K562 (cell line): ENCODE data around the gene GAB4. TPM values are rescaled to one million over a fixed set of nuclear protein-coding genes. Genes with fewer than 3 reads are reported as not detected.

Experiments used
- ATAC-seq: fragments of 200-7000 bp; cut with Tn5 transposase; 3 replicates; pipeline ENCODE4 v1.9.1; 2020; ENCODE audit warnings: moderate library complexity
- BruUV-seq: library from RNA; stranded (reverse); fragments of 400-500 nt; replicated peaks from 2 replicates; lab custom pipeline; 2021; lab: Mats Ljungman, UMichigan
- CTCF ChIA-PET: fragments of 300-600 bp; formaldehyde crosslinking; extraction: SDS; loops from one replicate; lab custom pipeline; 2021; ENCODE audit warnings: low intra/inter-chr PET ratio; lab: Yijun Ruan, JAX
- POLR2A ChIA-PET: fragments of 300-600, 350-650 bp; sonication (Branson Sonifier 250); formaldehyde crosslinking; extraction: SDS; loops from one replicate; lab custom pipeline; 2021; ENCODE audit warnings: antibody characterized with exemption, inconsistent platforms; lab: Yijun Ruan, JAX
- DNase-seq, 4 experiments: peaks; one replicate each; pipeline versions ENCODE4 v3.0.0 to v3.0.0-alpha.2; 2011 to 2018; ENCODE audit warnings: low spot score in 3 of 4, mixed read lengths in 3 of 4; ENCODE audit errors: extremely low read depth in 1 of 4
- FAIRE-seq: peaks from 2 replicates; lab custom pipeline; 2011; peaks lifted over from hg19 to GRCh38; lab: Jason Lieb, UNC
- H2AFZ ChIP-seq: 2 replicates; pipeline ENCODE4 v1.6.0; 2011; ENCODE audit warnings: low read depth, low read length, control low read depth, inconsistent platforms
- H3K27ac ChIP-seq: fragments of 200-600 bp; 3 replicates; pipeline ENCODE4 v1.8.0; 2011; ENCODE audit warnings: low read depth, mild to moderate bottlenecking, control low read depth, inconsistent platforms, low read length, moderate library complexity, mixed read lengths; ENCODE audit errors: extremely low read depth
- H3K27me3 ChIP-seq, 2 experiments: fragments of 300-600 bp in 1 of 2; 2 replicates in 1 of 2; 3 replicates in 1 of 2; pipeline versions ENCODE4 v1.6.0 to v1.8.0; 2011; ENCODE audit warnings: inconsistent platforms in 2 of 2, low read length in 2 of 2, mild to moderate bottlenecking in 1 of 2, mixed read lengths in 1 of 2, moderate library complexity in 1 of 2; ENCODE audit not compliant: control insufficient read depth in 2 of 2, insufficient read depth in 2 of 2
- H3K36me3 ChIP-seq: fragments of 300-600 bp; 3 replicates; pipeline ENCODE4 v1.8.0; 2011; ENCODE audit warnings: mild to moderate bottlenecking, low read length, inconsistent platforms; ENCODE audit not compliant: control insufficient read depth, insufficient read depth
- H3K4me1 ChIP-seq, 2 experiments: fragments of 200-600 bp in 1 of 2; replicated peaks in 1 of 2; 2 replicates in 1 of 2; 3 replicates in 1 of 2; pipeline versions ENCODE4 v1.5.1 to v1.8.0; 2011; ENCODE audit warnings: inconsistent platforms in 2 of 2, low read length in 2 of 2, mild to moderate bottlenecking in 1 of 2, mixed read lengths in 1 of 2, moderate library complexity in 1 of 2; ENCODE audit not compliant: control insufficient read depth in 2 of 2, insufficient read depth in 2 of 2
- H3K4me2 ChIP-seq: 2 replicates; pipeline ENCODE4 v1.6.1; 2011; ENCODE audit warnings: low read length, control low read depth, inconsistent platforms, mixed read lengths; ENCODE audit not compliant: insufficient read depth
- H3K4me3 ChIP-seq: fragments of 200-600 bp; sonication (generic), shearing (Covaris generic); 2 replicates; pipeline ENCODE4 v1.5.1; 2016; ENCODE audit warnings: control low read depth, inconsistent platforms
- H3K79me2 ChIP-seq: fragments of 200-600 bp; 3 replicates; pipeline ENCODE4 v1.8.0; 2011; ENCODE audit warnings: low read length, inconsistent platforms; ENCODE audit not compliant: control insufficient read depth, insufficient read depth
- H3K9ac ChIP-seq, 2 experiments: 2 replicates each; pipeline versions ENCODE4 v1.6.0 to v1.6.1; 2011; ENCODE audit warnings: low read depth in 2 of 2, low read length in 2 of 2, control low read depth in 1 of 2, inconsistent platforms in 1 of 2, mild to moderate bottlenecking in 1 of 2, mixed read lengths in 1 of 2; ENCODE audit not compliant: insufficient read depth in 1 of 2
- H3K9me1 ChIP-seq: one replicate; pipeline ENCODE4 v1.6.0; 2011; ENCODE audit warnings: inconsistent platforms, mild to moderate bottlenecking, low read length, moderate library complexity; ENCODE audit not compliant: control insufficient read depth, insufficient read depth
- H3K9me3 ChIP-seq: replicated peaks from 2 replicates; pipeline ENCODE4 v1.5.1; 2011; ENCODE audit warnings: low read depth, low read length, inconsistent platforms; ENCODE audit not compliant: control insufficient read depth, insufficient read depth
- H4K20me1 ChIP-seq: replicated peaks from 2 replicates; pipeline ENCODE4 v1.6.1; 2011; ENCODE audit warnings: low read length, inconsistent platforms, mixed read lengths; ENCODE audit not compliant: control insufficient read depth, insufficient read depth
- CTBP1 ChIP-seq: fragments of 450-650 bp; IDR thresholded peaks from 2 replicates; pipeline ENCODE4 v1.6.1; 2016; ENCODE audit warnings: borderline replicate concordance
- FOXA1 ChIP-seq: fragments of 450-650 bp; IDR thresholded peaks from 2 replicates; pipeline ENCODE4 v1.6.1; 2016; ENCODE audit warnings: mild to moderate bottlenecking, borderline replicate concordance
- HNRNPLL ChIP-seq: fragments of 200-400 bp; formaldehyde crosslinking; IDR thresholded peaks from 2 replicates; pipeline ENCODE4 v1.6.1; 2017; ENCODE audit warnings: low read length, low read depth, mild to moderate bottlenecking; ENCODE audit not compliant: poor library complexity, severe bottlenecking
- PTTG1 ChIP-seq: fragments of 450-650 bp; IDR thresholded peaks from 2 replicates; pipeline ENCODE4 v1.6.1; 2016; ENCODE audit warnings: low read depth, mild to moderate bottlenecking, missing genetic modification characterization, missing compliant biosample characterization
- ZNF23 ChIP-seq: fragments of 250-450 bp; sonication (Bioruptor Pico); IDR thresholded peaks from 2 replicates; pipeline ENCODE4 v1.4.0; 2020; ENCODE audit warnings: mild to moderate bottlenecking
- ZNF785 ChIP-seq: fragments of 250-450 bp; sonication (Bioruptor Pico); IDR thresholded peaks from 2 replicates; pipeline ENCODE4 v1.4.0; 2020; ENCODE audit warnings: mild to moderate bottlenecking
- WGBS: fragments of 100-300 bp; shearing (Covaris generic); methylation state at CpG from one replicate; pipeline ENCODE4 v1.1.6; 2016; ENCODE audit warnings: low coverage, mixed read lengths; ENCODE audit not compliant: insufficient coverage; ENCODE audit errors: missing lambda C conversion rate; 5-methylcytosine and 5-hydroxymethylcytosine counted together
- in situ Hi-C: fragments of 300-500 bp; cut with MboI; formaldehyde crosslinking; loops from 4 replicates; pipeline ENCODE4 v1.15.0; 2018; ENCODE audit warnings: inconsistent platforms, mixed read lengths
- intact Hi-C: fragments of 100-400 bp; cut with micrococcal nuclease; formaldehyde crosslinking; loops from 2 replicates; pipeline ENCODE4 v1.14.2; 2022
- polyA plus RNA-seq, 8 experiments: library from polyadenylated mRNA; depleted of rRNA in 4 of 8; stranded (reverse) in 5 of 8; unstranded in 3 of 8; fragments of >200 nt; fragmentation: Nextera tagmentation in 2 of 8; fragmentation: Illumina TruSeq in 1 of 8; extraction: Ambion mirVana in 2 of 8; extraction: Trizol in 1 of 8; gene quantifications; 2 replicates each; pipeline versions ENCODE4 v1.2.1 to v1.2.3, GENCODE V29; 2011 to 2014; ENCODE audit warnings: inconsistent platforms in 1 of 8, missing spikeins in 1 of 8
- total RNA-seq, 7 experiments: library from RNA; depleted of rRNA in 6 of 7; stranded (reverse); fragments of >200 nt in 6 of 7; fragmentation: Illumina TruSeq in 2 of 7; extraction: Trizol in 2 of 7; gene quantifications; 2 replicates each; pipeline versions ENCODE4 v1.2.1 to v1.2.3, GENCODE V29; 2011 to 2021; ENCODE audit warnings: low replicate concordance in 1 of 7
- TF ChIP-seq, protein P1 (sequence below): fragments of 250-450 bp; sonication (Bioruptor Pico); IDR thresholded peaks from 2 replicates; pipeline ENCODE4 v1.8.0; 2021; ENCODE audit warnings: moderate library complexity, mild to moderate bottlenecking, inconsistent platforms

Gene GAB4
- total and polyA plus RNA-seq, 9 of the 15 experiments (the other 6 are each of a cell fraction or from before 2014, with no cell fraction given), result 0.04 to 0.11 (median 0.04) TPM; not detected in 6

DNA sequence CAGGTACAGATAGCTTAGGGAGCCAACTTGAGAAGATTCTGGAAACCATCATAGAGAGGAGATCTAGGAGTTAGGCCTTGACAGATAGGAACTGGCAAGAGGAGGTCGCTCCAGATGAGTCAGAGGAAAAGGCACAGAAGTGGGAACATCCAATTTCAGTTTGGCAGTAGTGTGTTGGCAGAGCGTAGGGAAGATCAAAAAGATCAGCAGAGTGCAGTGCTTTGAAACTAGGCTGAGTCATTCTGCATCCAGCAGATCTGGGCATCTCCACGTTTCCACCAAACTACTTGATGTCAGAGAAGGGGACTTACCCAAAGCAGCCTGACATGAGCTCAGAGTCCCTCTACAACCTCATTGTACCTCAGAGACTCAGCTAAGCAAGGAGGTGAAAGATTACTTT lies 58.5 kb downstream of the GAB4 start:
- Histone ChIP-seq H3K9me3 (no peaks in the 10 kb centered on the region), H3K9ac (no peak overlapping the region), H2AFZ (no peak overlapping the region), H3K4me2 (no peak overlapping the region), H3K79me2 (no peaks in the 10 kb centered on the region), H3K9me1 (no peaks in the 10 kb centered on the region), H3K27ac (no peak overlapping the region), H3K4me3 (no peak overlapping the region), H3K4me1 (no peaks in the 10 kb centered on the region), H4K20me1 (no peaks in the 10 kb centered on the region), H3K36me3 (no peaks in the 10 kb centered on the region), H3K27me3 (no peaks in the 10 kb centered on the region)
- POLR2A ChIA-PET, result interaction anchor here (0.9 kb wide), 1 partner anchor 9 kb away, joined by 3 read pairs; no protein-coding TSS in a partner anchor
- CTCF ChIA-PET, result no interaction called here
- in situ Hi-C loops, result no loop called here
- no peak for ATAC-seq
- no TSS peak for BruUV-seq
- intact Hi-C loops, result no loop called here
- FAIRE-seq, result no peak
- WGBS, result 1% methylated on average over 3 of the region's 3 CpGs
- TF ChIP-seq HNRNPLL, result no peak
- no peak for TF ChIP-seq CTBP1
- TF ChIP-seq ZNF23, result no peak
- TF ChIP-seq PTTG1, result no peak
- TF ChIP-seq, protein P1, sequence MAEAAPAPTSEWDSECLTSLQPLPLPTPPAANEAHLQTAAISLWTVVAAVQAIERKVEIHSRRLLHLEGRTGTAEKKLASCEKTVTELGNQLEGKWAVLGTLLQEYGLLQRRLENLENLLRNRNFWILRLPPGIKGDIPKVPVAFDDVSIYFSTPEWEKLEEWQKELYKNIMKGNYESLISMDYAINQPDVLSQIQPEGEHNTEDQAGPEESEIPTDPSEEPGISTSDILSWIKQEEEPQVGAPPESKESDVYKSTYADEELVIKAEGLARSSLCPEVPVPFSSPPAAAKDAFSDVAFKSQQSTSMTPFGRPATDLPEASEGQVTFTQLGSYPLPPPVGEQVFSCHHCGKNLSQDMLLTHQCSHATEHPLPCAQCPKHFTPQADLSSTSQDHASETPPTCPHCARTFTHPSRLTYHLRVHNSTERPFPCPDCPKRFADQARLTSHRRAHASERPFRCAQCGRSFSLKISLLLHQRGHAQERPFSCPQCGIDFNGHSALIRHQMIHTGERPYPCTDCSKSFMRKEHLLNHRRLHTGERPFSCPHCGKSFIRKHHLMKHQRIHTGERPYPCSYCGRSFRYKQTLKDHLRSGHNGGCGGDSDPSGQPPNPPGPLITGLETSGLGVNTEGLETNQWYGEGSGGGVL, result no peak
- no peak for TF ChIP-seq ZNF785
- TF ChIP-seq FOXA1, result no peak
- DNase-seq, result no peak
